ENCODE results near the gene GREB1L. TPM values are rescaled to one million over a fixed set of nuclear protein-coding genes. Genes with fewer than 3 reads are reported as not detected.

Gene GREB1L
- total RNA-seq, 1 donor from 2014 or later, result 0.70 TPM

- no peak overlapping the region for H3K27ac Mint-ChIP-seq (ENCODE audit: unreplicated experiment)
- H3K36me3 Mint-ChIP-seq (ENCODE audit: unreplicated experiment), result no peaks in the 10 kb centered on the region
- no peak for DNase-seq (ENCODE audit: extremely low spot score, unreplicated experiment)
- H3K9me3 Mint-ChIP-seq (ENCODE audit: unreplicated experiment), result no peaks in the 10 kb centered on the region
- no peaks in the 10 kb centered on the region for H3K4me1 Mint-ChIP-seq (ENCODE audit: unreplicated experiment)
- TF ChIP-seq, protein P1, sequence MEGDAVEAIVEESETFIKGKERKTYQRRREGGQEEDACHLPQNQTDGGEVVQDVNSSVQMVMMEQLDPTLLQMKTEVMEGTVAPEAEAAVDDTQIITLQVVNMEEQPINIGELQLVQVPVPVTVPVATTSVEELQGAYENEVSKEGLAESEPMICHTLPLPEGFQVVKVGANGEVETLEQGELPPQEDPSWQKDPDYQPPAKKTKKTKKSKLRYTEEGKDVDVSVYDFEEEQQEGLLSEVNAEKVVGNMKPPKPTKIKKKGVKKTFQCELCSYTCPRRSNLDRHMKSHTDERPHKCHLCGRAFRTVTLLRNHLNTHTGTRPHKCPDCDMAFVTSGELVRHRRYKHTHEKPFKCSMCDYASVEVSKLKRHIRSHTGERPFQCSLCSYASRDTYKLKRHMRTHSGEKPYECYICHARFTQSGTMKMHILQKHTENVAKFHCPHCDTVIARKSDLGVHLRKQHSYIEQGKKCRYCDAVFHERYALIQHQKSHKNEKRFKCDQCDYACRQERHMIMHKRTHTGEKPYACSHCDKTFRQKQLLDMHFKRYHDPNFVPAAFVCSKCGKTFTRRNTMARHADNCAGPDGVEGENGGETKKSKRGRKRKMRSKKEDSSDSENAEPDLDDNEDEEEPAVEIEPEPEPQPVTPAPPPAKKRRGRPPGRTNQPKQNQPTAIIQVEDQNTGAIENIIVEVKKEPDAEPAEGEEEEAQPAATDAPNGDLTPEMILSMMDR (IDR thresholded peaks at IDR 0.05), result no peak
- H3K4me3 Mint-ChIP-seq (ENCODE audit: unreplicated experiment), result no peak overlapping the region
- H3K27me3 Mint-ChIP-seq (ENCODE audit: unreplicated experiment), result peaks cover 39% of the 10 kb centered on the region
Measured at GRCh38 chr18:21342372-21342771, 100.3 kb downstream of the GREB1L start.

- H3K27me3 Mint-ChIP-seq (ENCODE audit: unreplicated experiment), result peaks cover 33% of the 10 kb centered on the region
- no peaks in the 10 kb centered on the region for H3K36me3 Mint-ChIP-seq (ENCODE audit: unreplicated experiment)
- no peaks in the 10 kb centered on the region for H3K4me1 Mint-ChIP-seq (ENCODE audit: unreplicated experiment)
- no peaks in the 10 kb centered on the region for H3K9me3 Mint-ChIP-seq (ENCODE audit: unreplicated experiment)
- TF ChIP-seq, protein P1 (IDR thresholded peaks at IDR 0.05), result no peak
- DNase-seq (ENCODE audit: extremely low spot score, unreplicated experiment), result no peak
- H3K4me3 Mint-ChIP-seq (ENCODE audit: unreplicated experiment), result no peak overlapping the region
- H3K27ac Mint-ChIP-seq (ENCODE audit: unreplicated experiment), result no peak overlapping the region
Measured at GRCh38 chr18:21344860-21345259, 102.8 kb downstream of the GREB1L start.

DNA sequence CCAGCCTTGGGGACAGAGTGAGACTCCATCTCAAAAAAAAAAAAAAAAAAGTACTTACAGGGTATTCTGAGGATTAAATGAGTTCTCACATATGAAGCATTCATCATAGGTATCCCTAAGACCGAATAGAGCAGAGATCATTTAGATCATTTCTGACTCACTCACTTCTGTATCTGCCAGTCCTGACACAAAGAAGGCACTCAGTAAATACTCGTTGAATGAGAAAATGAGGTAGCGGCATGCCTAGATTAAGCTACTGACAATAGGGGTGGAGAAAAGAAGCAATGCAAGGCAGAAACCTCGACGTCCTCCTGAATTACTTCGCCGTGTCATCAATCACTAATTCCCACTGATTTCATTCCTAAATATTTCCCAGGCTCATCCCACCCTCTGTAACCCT lies 103.8 kb downstream of the GREB1L start:
- no peaks in the 10 kb centered on the region for H3K4me1 Mint-ChIP-seq (ENCODE audit: unreplicated experiment)
- DNase-seq (ENCODE audit: extremely low spot score, unreplicated experiment), result no peak
- peaks cover 33% of the 10 kb centered on the region for H3K27me3 Mint-ChIP-seq (ENCODE audit: unreplicated experiment)
- H3K36me3 Mint-ChIP-seq (ENCODE audit: unreplicated experiment), result no peaks in the 10 kb centered on the region
- no peak overlapping the region for H3K4me3 Mint-ChIP-seq (ENCODE audit: unreplicated experiment)
- TF ChIP-seq, protein P1 (IDR thresholded peaks at IDR 0.05), result no peak
- H3K27ac Mint-ChIP-seq (ENCODE audit: unreplicated experiment), result no peak overlapping the region
- H3K9me3 Mint-ChIP-seq (ENCODE audit: unreplicated experiment), result no peaks in the 10 kb centered on the region

- Mint-ChIP-seq H3K27me3 (ENCODE audit: unreplicated experiment) (peaks cover 6% of the 10 kb centered on the region), H3K27ac (ENCODE audit: unreplicated experiment) (no peak overlapping the region), H3K4me1 (ENCODE audit: unreplicated experiment) (peaks cover 8% of the 10 kb centered on the region), H3K4me3 (ENCODE audit: unreplicated experiment) (no peak overlapping the region), H3K9me3 (ENCODE audit: unreplicated experiment) (no peaks in the 10 kb centered on the region), H3K36me3 (ENCODE audit: unreplicated experiment) (no peaks in the 10 kb centered on the region)
- DNase-seq (ENCODE audit: extremely low spot score, unreplicated experiment), result no peak
- TF ChIP-seq, protein P1 (IDR thresholded peaks at IDR 0.05), result no peak
Measured at GRCh38 chr18:21359746-21360145, 117.7 kb downstream of the GREB1L start.

GRCh38 chr18:21361307-21361880 lies 119.4 kb downstream of the GREB1L start:
- no peak for DNase-seq (ENCODE audit: extremely low spot score, unreplicated experiment)
- no peaks in the 10 kb centered on the region for H3K9me3 Mint-ChIP-seq (ENCODE audit: unreplicated experiment)
- H3K36me3 Mint-ChIP-seq (ENCODE audit: unreplicated experiment), result no peaks in the 10 kb centered on the region
- TF ChIP-seq, protein P1 (IDR thresholded peaks at IDR 0.05), result no peak
- peaks cover 8% of the 10 kb centered on the region for H3K4me1 Mint-ChIP-seq (ENCODE audit: unreplicated experiment)
- H3K27me3 Mint-ChIP-seq (ENCODE audit: unreplicated experiment), result peaks cover 6% of the 10 kb centered on the region
- H3K4me3 Mint-ChIP-seq (ENCODE audit: unreplicated experiment), result no peak overlapping the region
- no peak overlapping the region for H3K27ac Mint-ChIP-seq (ENCODE audit: unreplicated experiment)

Measured in osteocyte (in vitro differentiated cells).